NOMO-1 treated with dmso at 0.1 percent for 144 hours (cell line): ENCODE results near the gene PHACTR4.
"Not testable (repeated sequence)": the region's sequence is repeated elsewhere in the genome, so short reads cannot be mapped to it uniquely, and the experiment has no call there.

ENCODE experiments used
- DNase-seq: peaks from one replicate; lab custom pipeline; 2025; ENCODE audit not compliant: unreplicated experiment; lab: John Stamatoyannopoulos, UW

The PHACTR4 gene

GRCh38 chr1:28369371-28370238, at the start of gene PHACTR4:
TSS of gene PHACTR4 (plus strand) at chr1:28369740. CDS start at chr1:28407448, 37,708 bp downstream.
- DNase-seq: peak; percentile 83

GRCh38 chr1:28322194-28322593, 47.3 kb upstream of the PHACTR4 start:
- no peak for DNase-seq

DNA sequence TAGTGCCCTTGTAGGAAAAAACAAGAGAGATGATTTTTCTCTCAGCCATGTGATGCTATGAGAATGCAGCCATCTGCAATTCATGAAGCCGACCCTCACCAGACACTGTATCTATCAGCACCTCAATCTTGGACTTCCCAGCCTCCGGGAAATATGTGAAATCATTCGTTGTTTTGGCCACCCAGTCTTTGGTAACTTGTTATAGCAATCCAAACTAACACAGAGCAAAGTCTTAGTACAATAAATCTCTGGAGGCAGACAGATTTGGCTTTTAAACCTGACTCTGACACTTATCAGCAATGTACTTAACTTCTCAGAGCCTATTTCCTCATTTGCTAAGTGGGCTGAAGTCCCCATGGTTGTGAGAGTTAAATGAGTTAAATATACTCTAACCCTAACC, 45.8 kb upstream of the PHACTR4 start:
- no peak for DNase-seq

- DNase-seq: peak; percentile 47
These were observed 43.0 kb upstream of the PHACTR4 start for GRCh38 chr1:28326515-28326914.

DNA sequence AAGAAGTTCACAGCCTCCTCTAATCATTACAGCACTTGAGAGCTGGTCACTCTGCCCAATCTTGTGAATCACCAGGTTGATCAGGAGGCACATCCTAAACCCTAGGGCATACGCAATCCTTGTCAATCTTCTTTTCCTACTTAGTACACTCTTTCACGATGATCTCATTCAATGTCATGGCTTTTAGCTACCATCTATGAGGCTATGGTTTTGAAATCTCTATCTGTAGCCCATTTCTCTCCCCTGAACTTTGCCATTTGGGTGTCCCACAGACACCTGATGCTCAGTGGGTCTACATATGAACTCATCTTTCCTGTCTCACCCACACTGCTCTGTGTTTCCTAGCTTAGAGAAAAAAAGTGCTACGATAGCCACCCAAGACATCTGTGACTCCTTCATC, 42.6 kb upstream of the PHACTR4 start:
- DNase-seq: no peak

GRCh38 chr1:28327431-28327830, 42.1 kb upstream of the PHACTR4 start:
- DNase-seq: not testable (repeated sequence)

- DNase-seq: no peak
These were observed 41.3 kb upstream of the PHACTR4 start for GRCh38 chr1:28328228-28328648.

GRCh38 chr1:28329395-28330153, 40.0 kb upstream of the PHACTR4 start:
- DNase-seq: no peak

DNA sequence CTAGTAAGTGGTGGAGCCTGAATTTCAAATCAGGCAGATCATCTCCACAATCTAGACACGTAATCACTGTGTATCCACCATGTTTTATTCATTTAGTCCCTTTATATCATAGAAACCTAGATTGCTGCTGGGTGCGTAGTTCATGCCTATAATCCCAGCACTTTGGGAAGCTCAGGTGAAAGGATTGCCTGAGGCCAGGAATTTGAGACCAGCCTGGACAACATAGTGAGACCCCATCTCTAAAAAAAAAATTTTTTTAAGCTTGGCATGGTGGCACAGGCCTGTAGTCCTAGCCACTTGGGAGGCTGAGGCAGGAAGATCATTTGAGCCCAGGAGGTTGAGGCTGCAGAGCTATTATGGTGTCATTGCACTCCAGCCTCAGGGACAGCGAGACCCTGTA, 30.6 kb upstream of the PHACTR4 start:
- no peak for DNase-seq

DNA sequence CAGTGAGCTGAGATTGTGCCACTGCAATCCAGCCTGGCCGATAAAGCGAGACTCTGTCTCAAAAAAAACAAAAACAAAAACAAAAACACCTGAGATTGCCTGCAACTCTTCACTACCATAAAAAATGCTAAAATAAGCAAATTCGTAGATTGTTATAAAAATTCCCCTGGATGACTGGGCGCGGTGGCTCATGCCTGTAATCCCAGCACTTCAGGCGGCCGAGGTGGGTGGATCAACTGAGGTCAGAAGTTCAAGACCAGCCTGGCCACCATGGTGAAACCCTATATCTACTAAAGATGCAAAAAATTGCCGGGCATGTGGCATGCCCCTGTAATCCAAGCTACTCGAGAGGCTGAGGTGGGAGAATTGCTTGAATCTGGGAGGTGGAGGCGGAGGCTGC, 30.0 kb upstream of the PHACTR4 start:
- DNase-seq: no peak

DNA sequence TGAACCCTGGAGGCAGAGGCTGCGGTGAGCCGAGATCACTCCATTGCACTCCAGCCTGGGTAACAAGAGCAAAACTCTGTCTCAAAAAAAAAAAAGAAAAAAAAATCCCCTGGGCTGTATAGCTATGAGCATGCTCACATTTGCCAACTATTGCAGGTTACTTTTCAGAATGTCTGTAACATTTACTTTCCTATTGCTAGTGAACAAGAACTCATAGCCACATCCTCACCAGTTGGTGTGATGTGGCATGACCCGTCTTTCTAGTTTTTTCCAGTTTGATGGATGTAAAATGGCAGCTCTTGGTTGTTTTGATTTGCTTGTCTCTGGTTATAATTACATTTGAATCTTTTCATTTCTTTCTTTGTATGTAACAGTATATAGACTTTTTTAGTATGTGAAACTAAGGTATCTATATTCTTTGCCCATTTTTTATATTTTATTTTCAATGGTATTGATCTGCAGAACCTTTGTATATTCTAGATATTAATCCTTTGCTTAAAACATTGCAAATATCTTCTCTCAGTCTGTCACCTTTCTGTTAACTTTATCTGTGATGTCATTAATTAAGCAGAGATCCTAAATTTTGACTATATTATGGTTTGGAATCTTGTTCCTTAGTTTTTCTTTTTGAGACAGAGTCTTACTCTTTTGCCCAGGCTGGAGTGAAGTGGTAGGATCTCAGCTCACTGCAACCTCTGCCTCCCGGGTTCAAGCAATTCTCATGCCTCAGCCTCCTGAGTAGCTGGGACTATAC, 29.1 kb upstream of the PHACTR4 start:
- no peak for DNase-seq

DNA sequence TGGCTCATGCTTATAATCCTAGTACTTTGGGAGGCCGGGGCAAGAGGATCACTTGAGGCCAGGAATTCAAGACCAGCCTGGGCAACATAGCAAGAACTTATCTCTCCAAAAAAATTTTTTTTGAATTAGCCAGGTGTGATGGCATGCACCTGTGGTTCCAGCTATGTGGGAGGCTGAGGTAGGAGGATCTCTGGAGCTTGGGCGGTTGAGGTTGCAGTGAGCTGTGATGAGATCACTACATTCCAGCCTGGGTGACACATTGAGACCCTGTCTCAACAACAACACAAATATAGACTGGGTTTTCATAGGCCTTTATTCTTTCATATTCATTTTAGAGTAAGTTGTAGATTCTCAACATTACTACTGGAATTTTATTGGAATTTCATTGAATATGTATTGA, 27.9 kb upstream of the PHACTR4 start:
- DNase-seq: no peak

DNA sequence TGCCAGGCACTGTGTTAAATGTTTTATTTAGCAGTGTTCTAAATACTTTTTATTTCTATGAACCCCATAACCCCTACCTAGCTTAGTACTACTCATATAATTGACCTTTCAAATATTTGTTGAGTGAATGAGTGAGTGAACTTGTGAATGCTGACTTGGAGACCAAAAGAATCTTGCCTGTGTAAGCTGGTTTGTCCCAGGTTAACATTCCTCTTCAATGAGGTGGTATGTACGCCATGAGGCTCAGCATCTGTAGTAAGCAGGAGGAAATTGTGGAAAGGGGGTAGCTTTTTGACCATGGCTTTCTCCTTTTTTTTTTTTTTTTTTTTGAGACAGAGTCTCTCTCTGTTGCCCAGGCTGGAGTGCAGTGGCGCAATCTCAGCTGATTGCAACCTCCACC, 26.1 kb upstream of the PHACTR4 start:
- no peak for DNase-seq

- DNase-seq: not testable (repeated sequence)
These were observed 16.2 kb upstream of the PHACTR4 start for GRCh38 chr1:28353248-28353810.

DNA sequence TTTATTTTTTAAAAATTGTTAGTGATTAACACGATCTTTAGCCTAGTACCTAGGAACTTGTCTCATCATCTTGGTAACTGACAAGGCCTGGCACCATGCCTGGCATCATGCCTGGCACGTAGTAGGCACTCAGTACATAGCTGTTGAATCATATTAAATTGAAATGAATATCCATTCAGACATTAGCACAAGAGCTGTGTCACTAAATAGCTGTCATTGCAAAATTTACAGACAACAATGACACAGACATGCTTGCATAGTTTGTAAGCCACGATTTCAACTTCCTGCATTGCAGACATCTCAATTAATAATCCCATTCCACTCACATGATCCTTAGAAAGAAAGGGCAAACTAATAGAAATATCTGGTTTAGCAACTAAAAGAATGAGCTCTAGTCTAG, 15.4 kb upstream of the PHACTR4 start:
- no peak for DNase-seq

- no peak for DNase-seq
These were observed 10.8 kb upstream of the PHACTR4 start for GRCh38 chr1:28358716-28359115.

DNA sequence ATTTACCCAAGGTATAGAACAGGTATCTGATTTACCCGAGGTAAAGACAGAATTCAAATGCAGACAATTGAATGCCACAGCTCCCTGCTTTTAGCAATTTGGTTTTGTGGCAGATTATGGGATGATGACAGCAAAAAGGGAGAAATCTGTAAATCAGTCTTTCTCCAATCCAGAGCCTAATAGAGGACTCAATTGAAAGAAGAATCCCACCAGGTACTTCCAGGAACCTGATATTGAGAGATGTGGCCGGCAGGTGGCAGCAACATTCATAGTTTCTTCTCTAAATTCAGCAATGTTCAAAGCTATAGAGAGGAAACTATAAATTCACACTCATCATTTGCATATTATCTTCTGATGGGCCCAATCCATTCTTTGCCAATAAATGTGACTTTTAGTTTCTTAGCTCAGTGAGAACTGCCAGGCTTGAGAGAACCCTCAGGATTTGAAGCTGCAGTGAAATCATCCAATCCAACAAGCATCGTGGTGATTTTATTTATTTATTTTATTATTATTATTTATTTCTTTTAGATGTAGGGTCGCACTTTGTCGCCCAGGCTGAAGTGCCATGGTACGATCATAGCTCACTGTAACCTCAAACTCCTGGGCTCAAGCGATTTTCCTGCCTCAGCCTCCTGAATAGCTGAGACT, 9.8 kb upstream of the PHACTR4 start:
- peak; percentile 47 for DNase-seq

DNA sequence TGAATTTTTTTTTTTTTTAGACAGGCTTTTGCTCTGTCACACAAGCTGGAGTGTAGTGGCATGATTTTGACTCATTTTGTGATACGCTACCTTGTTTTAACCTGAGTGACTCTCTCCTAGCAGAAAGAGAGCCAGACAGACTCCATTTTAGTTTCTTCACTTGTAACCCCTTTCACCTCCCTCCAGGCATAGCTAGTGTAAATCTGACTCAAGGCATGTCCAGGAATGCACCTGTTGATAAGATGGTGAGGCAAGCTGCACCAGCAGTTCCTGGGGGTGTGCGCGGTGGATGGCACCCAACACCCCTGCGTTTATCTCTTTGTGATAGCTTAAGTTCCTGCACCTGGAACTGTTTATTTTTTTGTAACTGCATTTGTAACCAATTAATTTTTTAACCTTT, 4.7 kb upstream of the PHACTR4 start:
- no peak for DNase-seq

- no peak for DNase-seq
These were observed 3.7 kb upstream of the PHACTR4 start for GRCh38 chr1:28365864-28366263.

GRCh38 chr1:28368608-28369007, 932 bp upstream of the PHACTR4 start:
- not testable (repeated sequence) for DNase-seq
